Measurements from ENCODE around the gene FOXE3.

The FOXE3 gene

GRCh38 chr1:47439017-47439818 is 23.1 kb downstream of the FOXE3 start:
- H3K27ac ChIP-seq: no peak overlapping the region
- TF ChIP-seq CTCF (IDR thresholded peaks at IDR 0.05): no peak
- no peak for TF ChIP-seq ZFX (IDR thresholded peaks at IDR 0.05; ENCODE audit: borderline replicate concordance)

GRCh38 chr1:47439819-47440598 is 23.9 kb downstream of the FOXE3 start:
- no peak for TF ChIP-seq ZFX (IDR thresholded peaks at IDR 0.05; ENCODE audit: borderline replicate concordance)
- no peak for TF ChIP-seq CTCF (IDR thresholded peaks at IDR 0.05)
- H3K27ac ChIP-seq: no peak overlapping the region

- TF ChIP-seq CTCF (IDR thresholded peaks at IDR 0.05) (no peak), ZFX (IDR thresholded peaks at IDR 0.05; ENCODE audit: borderline replicate concordance) (no peak)
- H3K27ac ChIP-seq: no peak overlapping the region
These were observed 24.6 kb downstream of the FOXE3 start for GRCh38 chr1:47440599-47441081.

GRCh38 chr1:47441450-47442106 is 25.5 kb downstream of the FOXE3 start:
- TF ChIP-seq CTCF (IDR thresholded peaks at IDR 0.05): no peak
- H3K27ac ChIP-seq: no peak overlapping the region

- no peak for TF ChIP-seq CTCF (IDR thresholded peaks at IDR 0.05)
- no peak overlapping the region for H3K27ac ChIP-seq
These were observed 26.1 kb downstream of the FOXE3 start for GRCh38 chr1:47442202-47442601.

- TF ChIP-seq ZFX (IDR thresholded peaks at IDR 0.05; ENCODE audit: borderline replicate concordance) (no peak), CTCF (IDR thresholded peaks at IDR 0.05) (no peak)
These were observed 26.9 kb downstream of the FOXE3 start for GRCh38 chr1:47442842-47443529.

More at GRCh38 chr1:47442842-47443529, 26.9 kb downstream of the FOXE3 start:
- H3K27ac ChIP-seq: no peak overlapping the region
